HL-60 (cell line): ENCODE measurements around the gene KATNB1.

Experiments
- DNase-seq, 2 experiments: peaks; one replicate each; pipeline ENCODE4 v3.0.0-alpha.2; 2010 to 2020; ENCODE audit warnings: low read depth in 1 of 2, low spot score in 1 of 2
- H3K27ac ChIP-seq: fragments of 250-450 bp; sonication (Bioruptor Pico); replicated peaks from 2 replicates; pipeline ENCODE4 v1.5.1; 2020; ENCODE audit warnings: mild to moderate bottlenecking, moderate library complexity
- H3K27me3 ChIP-seq: fragments of 250-450 bp; sonication (Bioruptor Pico); 2 replicates; pipeline ENCODE4 v1.5.1; 2021; ENCODE audit warnings: mild to moderate bottlenecking, moderate library complexity; ENCODE audit not compliant: insufficient read depth, poor library complexity, severe bottlenecking
- H3K4me3 ChIP-seq: replicated peaks from 2 replicates; pipeline ENCODE4 v1.5.1; 2011; ENCODE audit warnings: mild to moderate bottlenecking, control low read depth, low read length; ENCODE audit not compliant: insufficient read depth
- GABPA ChIP-seq: IDR thresholded peaks from 2 replicates; pipeline ENCODE4 v1.6.1; 2012; ENCODE audit warnings: low read depth
- POLR2AphosphoS5 ChIP-seq: IDR thresholded peaks from 2 replicates; pipeline ENCODE4 v1.6.1; 2012; ENCODE audit warnings: low read depth
- SPI1 ChIP-seq: IDR thresholded peaks from 2 replicates; pipeline ENCODE4 v1.6.1; 2012; ENCODE audit warnings: low read depth, mild to moderate bottlenecking, borderline replicate concordance
- TF ChIP-seq, protein P1 (sequence below): IDR thresholded peaks from one replicate; pipeline ENCODE4 v1.5.1; 2011; ENCODE audit warnings: low read length, control low read depth, inconsistent platforms; ENCODE audit not compliant: insufficient read depth
- TF ChIP-seq, protein P2 (sequence below): IDR thresholded peaks from 2 replicates; pipeline ENCODE4 v1.6.1; 2012; ENCODE audit warnings: low read depth; ENCODE audit not compliant: insufficient replicate concordance

The KATNB1 gene

DNA sequence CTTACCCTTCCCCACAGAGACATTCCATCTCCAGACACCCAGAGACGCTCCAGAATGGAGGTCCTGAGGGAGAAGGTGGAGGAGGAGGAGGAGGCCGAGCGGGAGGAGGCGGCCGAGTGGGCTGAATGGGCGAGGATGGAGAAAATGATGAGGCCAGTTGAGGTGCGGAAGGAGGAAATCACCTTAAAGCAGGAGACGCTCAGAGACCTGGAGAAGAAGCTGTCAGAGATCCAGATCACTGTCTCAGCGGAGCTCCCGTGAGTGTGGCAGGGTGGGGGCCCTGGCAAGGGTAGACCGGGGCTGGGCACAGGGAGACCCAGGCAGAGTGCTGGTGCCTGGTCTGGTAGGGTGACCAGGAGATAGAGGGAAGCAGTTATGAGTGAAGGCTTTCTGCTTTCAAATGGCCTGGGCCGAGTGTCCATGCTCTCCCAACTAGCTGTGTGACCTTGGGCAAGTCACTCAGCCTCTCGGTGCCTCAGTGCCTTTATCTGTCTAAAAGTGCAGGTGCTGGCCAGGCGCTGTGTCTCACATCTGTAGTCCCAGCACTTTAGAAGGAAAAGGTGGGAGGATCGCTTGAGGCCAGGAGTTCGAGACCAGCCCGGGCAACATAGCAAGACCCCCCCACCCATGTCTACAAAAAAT, 37.6 kb upstream of the KATNB1 start:
- DNase-seq = no peak
- no peak overlapping the region for H3K4me3 ChIP-seq
- H3K27ac ChIP-seq = no peak overlapping the region
- no peaks in the 10 kb centered on the region for H3K27me3 ChIP-seq
- no peak for TF ChIP-seq GABPA
- no peak for TF ChIP-seq POLR2AphosphoS5
- TF ChIP-seq, protein P1, sequence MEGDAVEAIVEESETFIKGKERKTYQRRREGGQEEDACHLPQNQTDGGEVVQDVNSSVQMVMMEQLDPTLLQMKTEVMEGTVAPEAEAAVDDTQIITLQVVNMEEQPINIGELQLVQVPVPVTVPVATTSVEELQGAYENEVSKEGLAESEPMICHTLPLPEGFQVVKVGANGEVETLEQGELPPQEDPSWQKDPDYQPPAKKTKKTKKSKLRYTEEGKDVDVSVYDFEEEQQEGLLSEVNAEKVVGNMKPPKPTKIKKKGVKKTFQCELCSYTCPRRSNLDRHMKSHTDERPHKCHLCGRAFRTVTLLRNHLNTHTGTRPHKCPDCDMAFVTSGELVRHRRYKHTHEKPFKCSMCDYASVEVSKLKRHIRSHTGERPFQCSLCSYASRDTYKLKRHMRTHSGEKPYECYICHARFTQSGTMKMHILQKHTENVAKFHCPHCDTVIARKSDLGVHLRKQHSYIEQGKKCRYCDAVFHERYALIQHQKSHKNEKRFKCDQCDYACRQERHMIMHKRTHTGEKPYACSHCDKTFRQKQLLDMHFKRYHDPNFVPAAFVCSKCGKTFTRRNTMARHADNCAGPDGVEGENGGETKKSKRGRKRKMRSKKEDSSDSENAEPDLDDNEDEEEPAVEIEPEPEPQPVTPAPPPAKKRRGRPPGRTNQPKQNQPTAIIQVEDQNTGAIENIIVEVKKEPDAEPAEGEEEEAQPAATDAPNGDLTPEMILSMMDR = no peak
- TF ChIP-seq, protein P2, sequence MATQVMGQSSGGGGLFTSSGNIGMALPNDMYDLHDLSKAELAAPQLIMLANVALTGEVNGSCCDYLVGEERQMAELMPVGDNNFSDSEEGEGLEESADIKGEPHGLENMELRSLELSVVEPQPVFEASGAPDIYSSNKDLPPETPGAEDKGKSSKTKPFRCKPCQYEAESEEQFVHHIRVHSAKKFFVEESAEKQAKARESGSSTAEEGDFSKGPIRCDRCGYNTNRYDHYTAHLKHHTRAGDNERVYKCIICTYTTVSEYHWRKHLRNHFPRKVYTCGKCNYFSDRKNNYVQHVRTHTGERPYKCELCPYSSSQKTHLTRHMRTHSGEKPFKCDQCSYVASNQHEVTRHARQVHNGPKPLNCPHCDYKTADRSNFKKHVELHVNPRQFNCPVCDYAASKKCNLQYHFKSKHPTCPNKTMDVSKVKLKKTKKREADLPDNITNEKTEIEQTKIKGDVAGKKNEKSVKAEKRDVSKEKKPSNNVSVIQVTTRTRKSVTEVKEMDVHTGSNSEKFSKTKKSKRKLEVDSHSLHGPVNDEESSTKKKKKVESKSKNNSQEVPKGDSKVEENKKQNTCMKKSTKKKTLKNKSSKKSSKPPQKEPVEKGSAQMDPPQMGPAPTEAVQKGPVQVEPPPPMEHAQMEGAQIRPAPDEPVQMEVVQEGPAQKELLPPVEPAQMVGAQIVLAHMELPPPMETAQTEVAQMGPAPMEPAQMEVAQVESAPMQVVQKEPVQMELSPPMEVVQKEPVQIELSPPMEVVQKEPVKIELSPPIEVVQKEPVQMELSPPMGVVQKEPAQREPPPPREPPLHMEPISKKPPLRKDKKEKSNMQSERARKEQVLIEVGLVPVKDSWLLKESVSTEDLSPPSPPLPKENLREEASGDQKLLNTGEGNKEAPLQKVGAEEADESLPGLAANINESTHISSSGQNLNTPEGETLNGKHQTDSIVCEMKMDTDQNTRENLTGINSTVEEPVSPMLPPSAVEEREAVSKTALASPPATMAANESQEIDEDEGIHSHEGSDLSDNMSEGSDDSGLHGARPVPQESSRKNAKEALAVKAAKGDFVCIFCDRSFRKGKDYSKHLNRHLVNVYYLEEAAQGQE = no peak
- TF ChIP-seq SPI1 = no peak

DNA sequence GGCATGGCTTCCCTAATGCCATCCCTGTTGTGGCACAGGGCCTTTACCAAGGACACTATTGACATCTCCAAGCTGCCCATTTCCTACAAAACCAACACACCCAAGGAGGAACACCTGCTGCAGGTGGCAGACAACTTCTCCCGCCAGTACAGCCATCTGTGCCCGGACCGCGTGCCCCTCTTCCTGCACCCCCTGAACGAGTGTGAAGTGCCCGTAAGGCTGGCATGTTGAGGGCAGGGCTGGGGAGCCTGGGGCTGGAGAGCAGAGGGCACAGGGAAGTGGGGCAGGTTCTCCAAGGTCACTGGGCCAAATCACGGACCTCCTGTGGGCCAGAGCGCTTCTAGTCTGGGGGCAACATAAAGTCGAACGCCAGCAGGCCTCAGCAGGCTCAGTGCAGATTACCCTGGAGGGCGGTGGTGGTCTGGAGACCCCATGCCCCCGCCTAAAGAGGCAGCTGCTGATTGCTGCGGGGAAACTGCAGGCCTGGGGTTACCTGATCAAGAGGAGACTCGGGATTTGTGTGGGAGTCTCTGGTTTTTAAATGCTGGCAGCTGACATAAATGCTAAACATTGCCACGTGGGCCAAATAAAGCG, 36.7 kb upstream of the KATNB1 start:
- TF ChIP-seq, protein P2 = no peak
- TF ChIP-seq GABPA = no peak
- TF ChIP-seq, protein P1 = no peak
- TF ChIP-seq SPI1 = no peak
- no peak for TF ChIP-seq POLR2AphosphoS5

DNA sequence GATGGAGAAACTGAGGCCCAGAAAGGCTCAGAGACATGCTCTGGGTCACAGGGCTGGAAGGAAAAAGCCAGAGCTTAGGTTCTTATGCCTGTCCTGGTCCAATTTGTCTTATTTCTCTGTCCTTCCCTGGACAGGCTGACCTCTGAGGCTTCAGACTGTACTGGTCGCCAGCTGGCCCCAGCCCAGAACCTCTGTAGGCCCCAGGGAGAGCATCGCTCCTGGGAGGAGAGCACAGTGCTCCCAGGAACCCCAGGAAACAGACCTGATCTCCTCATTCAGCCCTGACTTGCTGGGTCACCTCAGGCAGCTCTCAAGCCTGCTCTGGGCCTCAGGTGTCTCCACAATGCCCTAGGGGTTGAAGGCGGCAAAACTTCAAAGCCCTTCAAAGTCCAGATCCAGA, 36.1 kb upstream of the KATNB1 start:
- no peak for DNase-seq
- no peak overlapping the region for H3K4me3 ChIP-seq
- H3K27me3 ChIP-seq = no peaks in the 10 kb centered on the region
- H3K27ac ChIP-seq = no peak overlapping the region
- TF ChIP-seq, protein P2 = no peak
- TF ChIP-seq GABPA = no peak

More for the DNA sequence above, 36.7 kb upstream of the KATNB1 start:
- no peaks in the 10 kb centered on the region for H3K27me3 ChIP-seq
- H3K27ac ChIP-seq = no peak overlapping the region
- DNase-seq = no peak
- H3K4me3 ChIP-seq = no peak overlapping the region
